H7 (cell line): ENCODE measurements around the gene BTAF1. TPM values are rescaled to one million over a fixed set of nuclear protein-coding genes. Genes with fewer than 3 reads are reported as not detected.

Experiments
- DNase-seq: peaks from one replicate; pipeline ENCODE4 v3.0.0; 2012
- H3K27me3 ChIP-seq: 2 replicates; pipeline ENCODE4 v1.6.0; 2011; ENCODE audit warnings: mild to moderate bottlenecking, low read length; ENCODE audit not compliant: control insufficient read depth, insufficient read depth
- H3K36me3 ChIP-seq: replicated peaks from 2 replicates; pipeline ENCODE4 v1.5.1; 2011; ENCODE audit warnings: low read length; ENCODE audit not compliant: control insufficient read depth, insufficient read depth
- H3K4me3 ChIP-seq: 2 replicates; pipeline ENCODE4 v1.5.1; 2011; ENCODE audit warnings: low read depth, mild to moderate bottlenecking, control low read depth, low read length, moderate library complexity; ENCODE audit not compliant: insufficient read depth
- total RNA-seq: library from RNA; depleted of rRNA; stranded (reverse); fragments of >200 nt; shearing (Covaris generic); gene quantifications from 2 replicates; pipeline ENCODE4 v1.2.3, GENCODE V29; 2014

Gene BTAF1
- total RNA-seq, 1 experiment from 2014 or later: 23.8 TPM

GRCh38 chr10:91932737-91933136 is 9.2 kb downstream of the BTAF1 start:
- Histone ChIP-seq H3K27me3 (no peaks in the 10 kb centered on the region), H3K4me3 (no peak overlapping the region), H3K36me3 (peaks cover 10% of the 10 kb centered on the region)
- no peak for DNase-seq

DNA sequence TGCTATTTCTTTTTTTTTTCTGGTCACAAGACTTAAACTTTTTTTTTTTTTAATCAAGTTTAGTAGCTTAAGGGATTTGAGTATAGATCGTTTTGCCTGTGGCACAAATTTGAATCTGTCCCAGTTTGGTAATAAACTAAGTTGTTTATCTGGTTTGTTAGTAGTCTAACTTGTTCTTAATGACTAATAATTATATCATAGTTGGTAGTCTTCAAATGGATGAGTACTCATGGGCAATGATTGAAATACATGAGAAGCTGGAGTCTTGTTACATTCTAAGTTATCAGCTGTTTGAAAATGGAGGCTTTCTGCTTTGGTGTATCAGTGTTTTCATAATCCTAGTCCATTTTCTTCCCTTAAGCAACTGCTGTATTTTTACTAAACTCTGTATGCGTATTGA is 12.3 kb downstream of the BTAF1 start:
- no peak overlapping the region for H3K4me3 ChIP-seq
- no peaks in the 10 kb centered on the region for H3K27me3 ChIP-seq
- DNase-seq: no peak
- peaks cover 10% of the 10 kb centered on the region for H3K36me3 ChIP-seq

DNA sequence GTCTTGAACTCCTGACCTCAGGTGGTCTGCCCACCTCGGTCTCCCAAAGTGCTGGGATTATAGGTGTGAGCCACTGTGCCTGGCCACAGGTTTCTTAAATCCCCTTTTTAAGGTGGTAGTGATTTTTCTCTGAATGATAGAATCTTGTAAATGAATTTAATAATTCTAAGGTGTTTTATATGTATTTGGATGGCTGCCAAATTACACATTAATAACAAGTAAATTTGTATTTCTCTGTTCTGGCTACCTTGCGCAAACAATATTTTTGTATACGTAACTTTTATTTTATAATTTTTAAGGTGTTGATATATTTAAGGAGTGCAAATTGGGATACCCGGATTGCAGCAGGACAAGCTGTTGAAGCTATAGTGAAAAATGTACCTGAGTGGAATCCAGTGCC is 16.1 kb downstream of the BTAF1 start:
- no peak for DNase-seq
- Histone ChIP-seq H3K4me3 (no peak overlapping the region), H3K27me3 (no peaks in the 10 kb centered on the region), H3K36me3 (peaks cover 11% of the 10 kb centered on the region)

- Histone ChIP-seq H3K27me3 (no peaks in the 10 kb centered on the region), H3K4me3 (no peak overlapping the region), H3K36me3 (peaks cover 6% of the 10 kb centered on the region)
- no peak for DNase-seq
Observed at GRCh38 chr10:91941426-91941825, 17.9 kb downstream of the BTAF1 start.

- H3K4me3 ChIP-seq: no peak overlapping the region
- DNase-seq: no peak
- peaks cover 3% of the 10 kb centered on the region for H3K36me3 ChIP-seq
Observed at GRCh38 chr10:91944880-91945630, 21.5 kb downstream of the BTAF1 start.

DNA sequence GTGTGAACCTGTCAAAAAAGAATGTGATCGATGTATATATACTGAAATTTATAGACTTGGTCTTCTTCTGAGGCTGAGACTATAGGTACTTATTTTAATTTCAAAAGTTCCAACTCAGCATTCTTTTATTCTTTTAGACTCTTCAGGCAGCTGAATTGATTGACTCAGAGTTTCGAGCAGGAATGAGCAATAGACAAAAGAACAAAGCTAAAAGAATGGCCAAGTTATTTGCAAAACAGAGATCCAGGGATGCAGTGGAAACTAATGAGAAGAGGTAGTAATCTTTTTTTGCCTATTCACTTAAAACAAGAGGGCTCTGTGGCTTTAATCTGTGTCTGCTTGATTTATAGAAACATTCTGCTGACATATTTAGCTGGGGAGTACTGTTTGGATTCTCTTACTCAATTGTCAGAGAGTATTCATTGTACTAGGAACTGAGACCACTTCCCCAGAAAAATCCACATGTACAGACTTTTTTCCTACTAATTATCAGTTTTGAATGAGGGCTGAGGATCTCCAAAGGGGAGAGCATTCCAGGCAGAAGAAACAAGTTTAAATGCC is 30.1 kb downstream of the BTAF1 start:
- no peak for DNase-seq
- Histone ChIP-seq H3K27me3 (no peaks in the 10 kb centered on the region), H3K4me3 (no peak overlapping the region), H3K36me3 (peaks cover 7% of the 10 kb centered on the region)

More at GRCh38 chr10:91944880-91945630, 21.5 kb downstream of the BTAF1 start:
- no peaks in the 10 kb centered on the region for H3K27me3 ChIP-seq

- DNase-seq: no peak
- no peaks in the 10 kb centered on the region for H3K27me3 ChIP-seq
- peaks cover 16% of the 10 kb centered on the region for H3K36me3 ChIP-seq
- H3K4me3 ChIP-seq: no peak overlapping the region
Observed at GRCh38 chr10:91955114-91955513, 31.5 kb downstream of the BTAF1 start.

DNA sequence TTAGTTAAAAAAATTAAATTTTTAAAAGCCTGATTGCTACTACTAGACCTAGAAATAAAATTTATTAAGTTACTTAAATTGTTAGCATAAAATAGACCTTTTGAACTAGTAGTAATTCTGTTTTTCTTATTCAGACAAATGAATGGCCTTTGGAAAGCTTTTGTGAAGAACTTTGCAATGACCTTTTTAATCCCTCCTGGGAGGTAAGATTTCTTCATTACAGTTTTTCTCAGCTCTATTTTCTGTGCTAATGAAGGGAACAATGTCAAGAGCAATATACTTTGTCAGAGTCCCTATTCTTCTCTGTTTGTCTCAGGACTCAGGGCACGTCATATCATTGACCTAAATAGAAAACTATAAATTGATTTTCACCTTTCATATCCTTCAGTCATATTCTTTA is 33.5 kb downstream of the BTAF1 start:
- DNase-seq: no peak
- Histone ChIP-seq H3K27me3 (no peaks in the 10 kb centered on the region), H3K4me3 (no peak overlapping the region), H3K36me3 (peaks cover 16% of the 10 kb centered on the region)

DNA sequence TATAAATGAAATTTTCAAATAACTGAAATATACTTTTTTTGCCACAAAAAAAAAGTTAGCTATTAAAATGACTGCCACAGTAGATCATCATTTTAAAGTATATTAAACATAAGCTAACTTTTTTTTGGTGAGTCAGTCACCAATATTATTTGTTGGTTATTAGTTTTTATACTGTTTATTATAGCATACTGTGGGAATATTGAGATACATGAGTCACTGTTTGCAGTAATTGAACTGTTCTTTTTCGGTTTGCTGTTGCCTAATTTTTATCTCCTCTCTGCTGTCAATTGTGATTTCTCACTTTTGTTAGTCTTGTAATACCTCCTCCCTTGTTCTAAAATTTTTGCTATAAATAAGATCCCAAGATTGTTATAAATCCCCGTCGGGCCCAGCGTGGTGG is 45.7 kb downstream of the BTAF1 start:
- no peak overlapping the region for H3K4me3 ChIP-seq
- H3K27me3 ChIP-seq: no peaks in the 10 kb centered on the region
- peaks cover 1% of the 10 kb centered on the region for H3K36me3 ChIP-seq
- no peak for DNase-seq

DNA sequence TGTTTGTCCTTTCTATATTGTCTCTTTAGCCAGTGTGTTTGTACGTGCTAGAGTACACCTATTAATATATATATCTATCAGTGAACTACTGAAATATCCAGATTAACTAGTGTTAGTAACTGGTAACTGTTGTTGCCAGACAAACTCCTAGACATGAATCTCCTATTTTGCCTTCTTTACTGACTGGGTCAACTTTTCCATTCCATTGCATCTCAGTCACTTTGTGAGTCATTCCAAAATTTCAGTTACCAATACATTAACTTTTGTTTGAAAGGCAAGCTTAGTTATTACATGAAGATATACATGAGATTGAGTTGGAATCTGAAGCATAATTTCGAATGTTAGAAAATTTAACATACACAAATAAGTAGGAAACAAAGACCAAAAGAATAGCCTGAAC is 51.4 kb downstream of the BTAF1 start:
- no peaks in the 10 kb centered on the region for H3K36me3 ChIP-seq
- no peak overlapping the region for H3K4me3 ChIP-seq
- no peak for DNase-seq
- H3K27me3 ChIP-seq: no peaks in the 10 kb centered on the region

DNA sequence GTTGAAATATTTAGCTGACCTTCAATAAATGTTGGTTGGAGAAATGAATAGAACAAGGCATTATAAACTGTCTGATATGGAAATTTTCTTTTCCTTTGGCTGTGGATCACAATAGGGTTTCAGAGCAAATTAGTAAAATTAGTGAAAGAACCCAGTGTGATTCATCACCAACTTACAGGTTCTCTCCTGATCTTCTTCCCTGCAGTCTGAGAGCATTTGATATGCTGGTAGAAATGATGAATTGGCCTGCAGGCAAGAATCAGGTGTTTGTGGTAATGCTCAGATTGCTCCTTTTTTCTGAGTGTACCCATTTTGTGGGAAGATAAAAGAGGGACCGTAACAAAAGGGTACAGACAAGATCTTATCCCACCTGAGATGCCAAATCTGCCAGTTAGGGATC is 51.9 kb downstream of the BTAF1 start:
- H3K36me3 ChIP-seq: no peaks in the 10 kb centered on the region
- H3K27me3 ChIP-seq: no peaks in the 10 kb centered on the region
- no peak for DNase-seq
- no peak overlapping the region for H3K4me3 ChIP-seq

- no peak overlapping the region for H3K4me3 ChIP-seq
- H3K27me3 ChIP-seq: no peaks in the 10 kb centered on the region
- H3K36me3 ChIP-seq: peaks cover under 1% of the 10 kb centered on the region; the same call in 1 of the 2 replicates
- no peak for DNase-seq
Observed at GRCh38 chr10:91976317-91977051, 52.9 kb downstream of the BTAF1 start.

- DNase-seq: no peak
- no peaks in the 10 kb centered on the region for H3K27me3 ChIP-seq
- H3K4me3 ChIP-seq: no peak overlapping the region
- peaks cover 4% of the 10 kb centered on the region for H3K36me3 ChIP-seq
Observed at GRCh38 chr10:91977491-91977890, 53.9 kb downstream of the BTAF1 start.

DNA sequence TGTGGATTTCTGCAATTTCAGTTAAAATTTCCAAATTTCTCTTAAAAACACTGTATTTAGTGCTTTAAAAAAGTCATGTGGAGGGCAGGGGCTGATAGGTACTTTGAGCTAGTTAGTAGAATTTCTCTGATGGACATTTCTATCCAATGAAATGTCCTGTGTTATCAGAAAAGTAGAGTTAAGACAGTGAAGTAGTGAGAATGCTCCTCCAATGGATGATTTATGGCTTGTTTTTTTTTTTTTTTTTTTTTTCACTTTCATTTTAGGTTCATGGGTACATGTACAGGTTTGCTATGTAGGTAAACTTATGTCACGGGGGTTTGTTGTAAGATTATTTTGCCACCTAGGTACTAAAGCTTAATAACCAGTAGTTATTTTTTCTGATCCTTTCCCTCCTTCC is 55.0 kb downstream of the BTAF1 start:
- no peaks in the 10 kb centered on the region for H3K27me3 ChIP-seq
- no peak for DNase-seq
- H3K36me3 ChIP-seq: peaks cover 8% of the 10 kb centered on the region
- H3K4me3 ChIP-seq: no peak overlapping the region

- no peak overlapping the region for H3K4me3 ChIP-seq
- H3K27me3 ChIP-seq: no peaks in the 10 kb centered on the region
- H3K36me3 ChIP-seq: peaks cover 10% of the 10 kb centered on the region
- DNase-seq: no peak
Observed at GRCh38 chr10:91980319-91980718, 56.7 kb downstream of the BTAF1 start.
